Tibial nerve (tissue), 3 donors: ENCODE results near the gene CNPPD1.

Experiments used
- CTCF ChIP-seq, 5 experiments: fragments of 200-600 bp in 3 of 5; fragments of 450-650 bp in 2 of 5; sonication (generic) in 3 of 5; IDR thresholded peaks; one replicate each; pipeline ENCODE4 v1.5.1; 2016 to 2019; ENCODE audit warnings: antibody characterized with exemption in 5 of 5, mild to moderate bottlenecking in 3 of 5, moderate library complexity in 2 of 5
- POLR2A ChIP-seq, 2 donors: fragments of 450-650 bp; IDR thresholded peaks; one replicate each; pipeline ENCODE4 v1.6.1; 2017; ENCODE audit warnings: antibody characterized with exemption in 2 of 2, mild to moderate bottlenecking in 2 of 2, moderate library complexity in 2 of 2

- TF ChIP-seq POLR2A (IDR thresholded peaks at IDR 0.05) (no peak), CTCF (IDR thresholded peaks at IDR 0.05) (no peak)
Measured at GRCh38 chr2:219207884-219208740, 31.4 kb upstream of the CNPPD1 start.
